Upper lobe of left lung (tissue), 6 donors: ENCODE data around the gene KIF21B. TPM values are rescaled to one million over a fixed set of nuclear protein-coding genes. Genes with fewer than 3 reads are reported as not detected.

Experiments
- ATAC-seq, 2 donors: fragments of 200-7000 bp; cut with Tn5 transposase; one replicate each; pipeline ENCODE4 v1.9.1; 2022; ENCODE audit warnings: mild to moderate bottlenecking in 2 of 2, moderate library complexity in 2 of 2; ENCODE audit not compliant: low FRiP score in 2 of 2
- DNase-seq, 2 donors: peaks; one replicate each; pipeline ENCODE4 v3.0.0-alpha.2; 2019 to 2020
- H3K27ac ChIP-seq, 4 donors: fragments of 200-600 bp; sonication (generic); one replicate each; pipeline ENCODE4 v1.5.1; 2016 to 2019
- H3K27me3 ChIP-seq, 4 donors: fragments of 200-600 bp; sonication (generic); one replicate each; pipeline ENCODE4 v1.5.1; 2017 to 2019
- H3K36me3 ChIP-seq, 4 donors: fragments of 200-600 bp; sonication (generic); one replicate each; pipeline ENCODE4 v1.5.1; 2016 to 2019
- H3K4me1 ChIP-seq, 4 donors: fragments of 200-600 bp; sonication (generic); one replicate each; pipeline ENCODE4 v1.5.1; 2018 to 2019
- H3K4me3 ChIP-seq, 4 donors: fragments of 200-600 bp; sonication (generic); one replicate each; pipeline ENCODE4 v1.5.1; 2017 to 2019; ENCODE audit warnings: mild to moderate bottlenecking in 2 of 4, moderate library complexity in 1 of 4
- H3K9me3 ChIP-seq, 4 donors: fragments of 200-600 bp; sonication (generic); one replicate each; pipeline ENCODE4 v1.5.1; 2018 to 2019
- EP300 ChIP-seq, 4 donors: sonication (generic); formaldehyde crosslinking; IDR thresholded peaks; one replicate each; pipeline ENCODE4 v1.5.1; 2017; ENCODE audit warnings: antibody characterized with exemption in 4 of 4, control low read depth in 2 of 4
- POLR2A ChIP-seq, 4 donors: fragments of 450-650 bp; IDR thresholded peaks; one replicate each; pipeline ENCODE4 v1.5.1; 2016 to 2017; ENCODE audit warnings: antibody characterized with exemption in 4 of 4, mild to moderate bottlenecking in 2 of 4
- POLR2AphosphoS5 ChIP-seq, 2 donors: sonication (generic); formaldehyde crosslinking; IDR thresholded peaks; one replicate each; pipeline ENCODE4 v1.5.1; 2017; ENCODE audit warnings: antibody characterized with exemption in 2 of 2
- WGBS, 2 donors: methylation state at CpG; one replicate each; pipeline ENCODE4 v1.1.5; 2017 to 2018; 5-methylcytosine and 5-hydroxymethylcytosine counted together
- total RNA-seq, 6 donors: library from RNA; depleted of rRNA in 4 of 6; stranded (reverse); fragments of >200 nt in 4 of 6; gene quantifications; one replicate each; pipeline versions ENCODE4 v1.1.0 to v1.2.1, GENCODE V29; 2016 to 2021
- TF ChIP-seq, protein P1 (sequence below), 6 experiments: fragments of 450-650 bp in 4 of 6; fragments of 200-600 bp in 2 of 6; sonication (generic) in 2 of 6; IDR thresholded peaks; one replicate each; pipeline ENCODE4 v1.5.1; 2016 to 2019; ENCODE audit warnings: antibody characterized with exemption in 6 of 6
- donor health status: DM: no; HTN: no; CAD: no; lungs with moderate emphysema.
- donor health status: DM: no; HTN: yes; CAD: no; lungs with severe emphysema.

The KIF21B gene
- total RNA-seq, 6 donors from 2014 or later, result 3.6 to 18.9 (median 6.1) TPM

DNA sequence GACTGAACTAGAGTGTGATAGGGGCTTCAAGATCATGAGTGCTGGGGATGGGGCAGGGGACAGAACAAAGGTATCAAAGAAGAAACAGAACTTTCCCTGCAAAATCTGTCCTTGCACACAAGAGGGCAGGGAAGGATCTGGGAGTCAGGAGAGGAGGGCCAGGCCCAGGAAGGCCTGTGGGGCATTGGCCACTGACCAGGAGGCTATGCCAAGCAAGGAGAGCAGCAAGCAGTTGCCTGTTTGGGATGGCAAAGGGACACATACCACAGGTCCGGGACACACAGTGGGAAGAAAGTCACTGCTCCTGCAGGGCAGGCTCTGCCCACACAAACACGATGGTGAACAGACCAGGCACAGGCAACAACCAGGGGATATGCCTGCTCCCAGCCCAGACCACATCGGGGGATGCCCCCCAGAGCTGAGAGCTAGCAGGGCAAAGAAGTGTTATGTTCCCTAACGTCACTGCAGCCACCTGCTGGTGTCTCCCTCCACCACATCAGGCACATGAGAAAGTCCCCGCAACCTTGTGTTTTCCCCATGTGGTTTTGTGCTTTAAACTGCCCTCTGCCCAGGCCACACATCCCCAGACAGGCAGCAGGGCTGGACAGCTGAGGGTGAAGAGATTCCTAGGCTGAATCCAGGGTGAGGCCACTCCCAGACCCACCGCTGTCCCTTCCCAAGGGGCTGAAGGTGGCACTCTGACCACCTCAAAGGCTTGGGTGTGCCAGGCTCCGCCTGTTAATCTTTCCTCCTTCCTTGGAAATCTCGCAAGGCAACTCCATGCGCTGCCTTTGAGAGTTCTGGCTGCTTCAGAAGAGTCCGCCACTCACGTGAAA, 53.6 kb downstream of the KIF21B start:
- 76 to 86% methylated on average over 9 to 10 of the region's 11 CpGs for WGBS, 2 donors
- Histone ChIP-seq H3K27me3 (no peaks in the 10 kb centered on the region), H3K4me3 (no peak overlapping the region), H3K27ac (no peak overlapping the region), H3K4me1 (peaks cover 4 to 8% (median 5%) of the 10 kb centered on the region in 4 donors), H3K36me3 (peaks cover 0 to 5% (median 2%) of the 10 kb centered on the region in 4 donors), H3K9me3 (no peaks in the 10 kb centered on the region)
- ATAC-seq (no peak), DNase-seq (no peak)
- no peak for TF ChIP-seq POLR2A (IDR thresholded peaks at IDR 0.05)
- TF ChIP-seq, protein P1, sequence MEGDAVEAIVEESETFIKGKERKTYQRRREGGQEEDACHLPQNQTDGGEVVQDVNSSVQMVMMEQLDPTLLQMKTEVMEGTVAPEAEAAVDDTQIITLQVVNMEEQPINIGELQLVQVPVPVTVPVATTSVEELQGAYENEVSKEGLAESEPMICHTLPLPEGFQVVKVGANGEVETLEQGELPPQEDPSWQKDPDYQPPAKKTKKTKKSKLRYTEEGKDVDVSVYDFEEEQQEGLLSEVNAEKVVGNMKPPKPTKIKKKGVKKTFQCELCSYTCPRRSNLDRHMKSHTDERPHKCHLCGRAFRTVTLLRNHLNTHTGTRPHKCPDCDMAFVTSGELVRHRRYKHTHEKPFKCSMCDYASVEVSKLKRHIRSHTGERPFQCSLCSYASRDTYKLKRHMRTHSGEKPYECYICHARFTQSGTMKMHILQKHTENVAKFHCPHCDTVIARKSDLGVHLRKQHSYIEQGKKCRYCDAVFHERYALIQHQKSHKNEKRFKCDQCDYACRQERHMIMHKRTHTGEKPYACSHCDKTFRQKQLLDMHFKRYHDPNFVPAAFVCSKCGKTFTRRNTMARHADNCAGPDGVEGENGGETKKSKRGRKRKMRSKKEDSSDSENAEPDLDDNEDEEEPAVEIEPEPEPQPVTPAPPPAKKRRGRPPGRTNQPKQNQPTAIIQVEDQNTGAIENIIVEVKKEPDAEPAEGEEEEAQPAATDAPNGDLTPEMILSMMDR (IDR thresholded peaks at IDR 0.05), result no peak
- no peak for TF ChIP-seq EP300 (IDR thresholded peaks at IDR 0.05)
- no peak for TF ChIP-seq POLR2AphosphoS5 (IDR thresholded peaks at IDR 0.05)

DNA sequence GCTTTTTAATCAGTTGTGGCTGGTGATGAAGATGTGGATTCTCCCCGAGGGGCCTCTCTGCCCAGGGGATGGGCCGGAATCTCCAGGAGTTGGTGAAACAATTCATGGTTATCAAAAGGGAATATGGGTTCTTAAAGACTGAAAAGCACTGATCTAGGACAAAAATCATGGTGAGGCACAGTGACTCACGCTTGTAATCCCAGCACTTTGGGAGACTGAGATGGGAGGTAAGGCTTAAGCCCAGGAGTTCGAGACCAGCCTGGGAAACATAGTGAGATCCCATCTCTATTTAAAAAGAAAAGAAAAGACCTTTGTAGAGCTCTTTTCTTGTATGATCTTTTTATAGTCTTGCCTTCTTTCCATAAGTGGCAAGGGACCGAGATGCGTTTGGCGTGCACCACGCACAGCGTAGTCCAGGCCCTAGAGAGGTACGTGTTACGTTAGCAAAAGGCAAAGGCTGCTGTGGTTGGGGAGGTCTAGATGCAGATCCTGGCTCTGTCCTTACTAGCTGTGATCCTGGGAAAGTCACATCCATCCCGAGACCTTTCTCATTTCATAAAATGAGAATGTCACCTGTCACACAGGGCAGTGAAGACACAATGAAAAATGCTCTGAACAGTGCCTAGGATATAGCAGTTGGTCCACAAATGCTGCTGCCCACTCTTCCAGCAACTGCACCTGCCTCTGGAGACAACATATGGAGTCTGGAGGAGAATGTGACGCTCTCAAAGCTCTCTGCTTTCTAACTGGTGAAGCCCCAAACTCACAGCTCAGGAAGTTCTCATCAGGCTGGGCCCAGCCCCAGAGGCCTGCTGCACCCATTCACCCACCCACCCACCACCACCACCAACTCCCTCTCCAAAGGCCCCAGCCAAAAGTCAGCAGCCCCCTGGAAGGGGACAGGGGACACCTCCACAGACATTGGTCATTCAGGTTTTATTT, 54.8 kb downstream of the KIF21B start:
- no peaks in the 10 kb centered on the region for H3K9me3 ChIP-seq
- H3K27me3 ChIP-seq, result no peaks in the 10 kb centered on the region
- no peak for TF ChIP-seq POLR2A (IDR thresholded peaks at IDR 0.05)
- TF ChIP-seq, protein P1 (IDR thresholded peaks at IDR 0.05), result no peak
- no peak for TF ChIP-seq POLR2AphosphoS5 (IDR thresholded peaks at IDR 0.05)
- TF ChIP-seq EP300 (IDR thresholded peaks at IDR 0.05), result no peak
- no peaks in the 10 kb centered on the region for H3K36me3 ChIP-seq
- H3K4me1 ChIP-seq, result peaks cover 4 to 8% (median 5%) of the 10 kb centered on the region in 4 donors
- H3K4me3 ChIP-seq, result no peak overlapping the region
- WGBS, 2 donors, result 90 to 95% methylated on average over 13 of the region's 13 CpGs
- no peak for DNase-seq
- H3K27ac ChIP-seq, result no peak overlapping the region
- no peak for ATAC-seq

DNA sequence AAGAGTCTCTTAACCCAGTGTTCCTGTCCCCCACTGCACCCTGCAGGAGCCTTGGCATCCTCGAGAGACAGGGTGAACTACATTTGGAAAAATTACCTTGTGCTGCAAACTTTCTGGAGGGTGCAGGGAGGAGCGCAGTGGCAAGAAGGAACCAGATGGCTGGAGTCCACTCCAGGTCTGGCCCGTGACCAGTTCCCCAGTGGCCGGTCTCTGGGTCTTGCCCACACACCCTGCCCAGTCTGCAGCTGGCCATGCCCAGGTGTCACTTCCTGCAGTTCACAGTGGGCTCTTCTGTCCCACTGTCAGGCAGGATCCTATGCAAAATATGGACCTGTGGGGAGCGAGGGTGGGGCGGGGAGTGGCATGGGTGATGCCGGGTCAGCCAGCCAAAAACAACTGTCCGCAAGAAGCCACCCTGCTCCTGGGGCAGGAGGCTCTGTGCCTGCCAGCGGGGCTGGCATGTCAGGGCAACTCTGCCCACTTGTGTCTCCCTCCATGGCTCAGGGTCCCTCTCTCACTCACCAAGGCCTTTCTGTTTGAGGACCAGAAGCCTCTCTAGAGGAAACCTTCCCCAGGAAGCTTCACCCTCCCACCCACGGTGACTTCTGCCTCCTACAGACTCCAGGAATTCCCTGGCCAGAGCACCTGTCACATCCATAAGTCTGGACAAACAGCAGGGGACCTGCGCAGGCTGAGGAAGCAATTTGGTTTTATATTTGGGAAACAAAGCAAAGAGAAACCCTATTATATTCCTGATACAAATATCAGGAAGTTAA, 55.6 kb downstream of the KIF21B start:
- H3K4me3 ChIP-seq, result no peak overlapping the region
- no peaks in the 10 kb centered on the region for H3K9me3 ChIP-seq
- no peak for TF ChIP-seq POLR2A (IDR thresholded peaks at IDR 0.05)
- TF ChIP-seq, protein P1 (IDR thresholded peaks at IDR 0.05), result no peak
- TF ChIP-seq EP300 (IDR thresholded peaks at IDR 0.05), result no peak
- TF ChIP-seq POLR2AphosphoS5 (IDR thresholded peaks at IDR 0.05), result no peak
- peaks cover 4 to 8% (median 5%) of the 10 kb centered on the region in 4 donors for H3K4me1 ChIP-seq
- no peak overlapping the region for H3K27ac ChIP-seq
- ATAC-seq (no peak), DNase-seq (no peak)
- H3K27me3 ChIP-seq, result no peaks in the 10 kb centered on the region
- no peaks in the 10 kb centered on the region for H3K36me3 ChIP-seq
- 84 to 85% methylated on average over 10 to 11 of the region's 11 CpGs for WGBS, 2 donors

DNA sequence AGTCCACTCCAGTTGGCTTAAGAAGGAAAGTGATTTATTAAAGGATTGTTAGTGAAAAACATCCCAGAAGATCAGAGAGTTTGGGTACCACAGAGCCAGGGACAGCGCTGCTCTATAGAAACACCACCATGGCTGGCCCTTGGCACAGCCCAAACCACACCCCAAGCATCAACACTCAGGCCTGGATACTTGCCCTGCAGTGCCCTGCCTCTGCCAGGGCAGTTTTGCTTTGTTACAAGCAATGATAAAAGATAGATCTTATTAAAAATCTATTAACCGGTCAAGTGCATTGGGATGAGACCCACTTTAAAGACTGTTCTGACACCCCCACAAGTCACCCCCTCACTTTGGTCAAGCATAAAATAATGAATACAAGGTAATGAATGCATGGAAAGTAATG, 56.6 kb downstream of the KIF21B start:
- no peak overlapping the region for H3K4me3 ChIP-seq
- peaks cover under 1 to 3% (median under 1%) of the 10 kb centered on the region in 4 donors for H3K4me1 ChIP-seq
- TF ChIP-seq POLR2A (IDR thresholded peaks at IDR 0.05) (no peak), POLR2AphosphoS5 (IDR thresholded peaks at IDR 0.05) (no peak), EP300 (IDR thresholded peaks at IDR 0.05) (no peak)
- TF ChIP-seq, protein P1 (IDR thresholded peaks at IDR 0.05), result no peak
- no peaks in the 10 kb centered on the region for H3K9me3 ChIP-seq
- H3K27ac ChIP-seq, result no peak overlapping the region
- DNase-seq, result no peak
- ATAC-seq, result no peak
- no peaks in the 10 kb centered on the region for H3K36me3 ChIP-seq
- 96 to 98% methylated on average over 2 of the region's 2 CpGs for WGBS, 2 donors
- H3K27me3 ChIP-seq, result no peaks in the 10 kb centered on the region
